Measurements from ENCODE around the gene UBTFL1. TPM values are rescaled to one million over a fixed set of nuclear protein-coding genes. Genes with fewer than 3 reads are reported as not detected.

The UBTFL1 gene
- polyA plus RNA-seq, 3 donors: not detected

Other genes with a start within 250 kb of the UBTFL1 start
- not detected for gene TRIM64B, start 207.5 kb upstream of the UBTFL1 start, polyA plus RNA-seq
- gene TRIM49D1, start 163.7 kb upstream of the UBTFL1 start, polyA plus RNA-seq: not detected
- not detected for gene TRIM49D2, start 161.9 kb upstream of the UBTFL1 start, polyA plus RNA-seq
- not detected for gene TRIM64, start 119.9 kb upstream of the UBTFL1 start, polyA plus RNA-seq
- gene TRIM49C, start 54.8 kb upstream of the UBTFL1 start, polyA plus RNA-seq: not detected
- gene NAALAD2, start 48.7 kb downstream of the UBTFL1 start, polyA plus RNA-seq: 1 to 10 TPM in 2 of 3 donors, under 1 TPM in 1; 0.32 to 5.5 (median 4.0) TPM
- 10 to 100 TPM in 2 of 3 donors, 1 to 10 TPM in 1; 6.8 to 19.1 (median 18.4) TPM for gene CHORDC1, start 137.1 kb downstream of the UBTFL1 start, polyA plus RNA-seq

Measured in adipose tissue (tissue), 3 donors.